Epithelial cell of proximal tubule (primary cell): ENCODE measurements around the gene ASH1L. TPM values are rescaled to one million over a fixed set of nuclear protein-coding genes. Genes with fewer than 3 reads are reported as not detected.
A peak's percentile ranks its signal among the peaks of the same experiment; 100 is the strongest.
"Not testable (repeated sequence)": the region's sequence is repeated elsewhere in the genome, so short reads cannot be mapped to it uniquely, and the experiment has no call there.

Experiments used
- DNase-seq: peaks from one replicate; pipeline ENCODE4 v3.0.0-alpha.2; 2011; ENCODE audit warnings: low read depth
- H3K4me3 ChIP-seq: 2 replicates; pipeline ENCODE4 v1.5.1; 2011; ENCODE audit warnings: low read depth, mild to moderate bottlenecking, low read length
- CTCF ChIP-seq: conservative IDR thresholded peaks from 2 replicates; pipeline ENCODE4 v1.5.1; 2012; ENCODE audit warnings: low read depth, mild to moderate bottlenecking, low read length
- total RNA-seq: library from RNA; depleted of rRNA; stranded (reverse); fragments of >200 nt; gene quantifications from 2 replicates; pipeline ENCODE4 v1.2.3, GENCODE V29; 2015

Gene ASH1L
- total RNA-seq, 1 donor from 2014 or later: 13.4 TPM

- TF ChIP-seq CTCF: no peak
- DNase-seq: no peak
- H3K4me3 ChIP-seq: no peak overlapping the region
Measured at GRCh38 chr1:155596864-155597263, 34.3 kb upstream of the ASH1L start.

- not testable (repeated sequence) for DNase-seq, H3K4me3 ChIP-seq
Measured at GRCh38 chr1:155595877-155596474, 33.4 kb upstream of the ASH1L start.

GRCh38 chr1:155591770-155592169 lies 29.2 kb upstream of the ASH1L start:
- peak; percentile 54 for TF ChIP-seq CTCF
- H3K4me3 ChIP-seq: no peak overlapping the region
- DNase-seq: no peak

- H3K4me3 ChIP-seq, DNase-seq: not testable (repeated sequence)
Measured at GRCh38 chr1:155590516-155591247, 28.1 kb upstream of the ASH1L start.

GRCh38 chr1:155589282-155589681 lies 26.7 kb upstream of the ASH1L start:
- not testable (repeated sequence) for H3K4me3 ChIP-seq, DNase-seq

GRCh38 chr1:155583846-155584245 lies 21.2 kb upstream of the ASH1L start:
- H3K4me3 ChIP-seq, DNase-seq: not testable (repeated sequence)

- H3K4me3 ChIP-seq, DNase-seq: not testable (repeated sequence)
Measured at GRCh38 chr1:155575608-155576007, 13.0 kb upstream of the ASH1L start.

GRCh38 chr1:155574077-155574476 lies 11.5 kb upstream of the ASH1L start:
- no peak for DNase-seq
- H3K4me3 ChIP-seq: no peak overlapping the region
- TF ChIP-seq CTCF: no peak

- no peak for DNase-seq
- no peak overlapping the region for H3K4me3 ChIP-seq
- TF ChIP-seq CTCF: no peak
Measured at GRCh38 chr1:155570593-155570990, 8.0 kb upstream of the ASH1L start.
